Measurements from ENCODE around the gene PIAS4. TPM values are rescaled to one million over a fixed set of nuclear protein-coding genes. Genes with fewer than 3 reads are reported as not detected.
A peak's percentile ranks its signal among the peaks of the same experiment; 100 is the strongest.

PIAS4 gene
- total and polyA plus RNA-seq, 9 of the 15 experiments (the other 6 are each of a cell fraction or from before 2014, with no cell fraction given), result 0.27 to 34.9 (median 14.4) TPM

- TF ChIP-seq PHF20 (IDR thresholded peaks at IDR 0.05; ENCODE audit: partially characterized antibody) (peak; percentile 47), ARID1B (IDR thresholded peaks at IDR 0.05) (0 out of 2 replicates have a peak, but pooled peaks have one; percentile 16), PKNOX1 (IDR thresholded peaks at IDR 0.05) (peak; percentile 88), CEBPG (CRISPR knock-in tag; IDR thresholded peaks at IDR 0.05) (no peak), CEBPG (tag; conservative IDR thresholded peaks at IDR 0.05 in 1 of 2, IDR thresholded peaks at IDR 0.05 in 1 of 2) (no peak), ARNT (IDR thresholded peaks at IDR 0.05) (0 out of 4 replicates have a peak, but pooled peaks of 1 of the 2 experiments have one; percentile 46), VEZF1 (CRISPR knock-in tag; IDR thresholded peaks at IDR 0.05) (peak; percentile 51; the same call in 1 of the 2 replicates), ZNF239 (CRISPR knock-in tag; IDR thresholded peaks at IDR 0.05) (no peak), GATAD2A (IDR thresholded peaks at IDR 0.05) (peak; percentile 96), DPF2 (IDR thresholded peaks at IDR 0.05) (peak; percentile 73), EGR1 (conservative IDR thresholded peaks at IDR 0.05) (peak; percentile 35), OTX1 (CRISPR knock-in tag; IDR thresholded peaks at IDR 0.05) (peak; percentile 63; the same call in 1 of the 2 replicates), ATF6 (CRISPR knock-in tag; IDR thresholded peaks at IDR 0.05) (no peak), ZBTB34 (CRISPR knock-in tag; IDR thresholded peaks at IDR 0.05) (no peak), TAL1 (IDR thresholded peaks at IDR 0.05) (0 out of 2 replicates have a peak, but pooled peaks have one; percentile 9), LARP7 (IDR thresholded peaks at IDR 0.05) (0 out of 2 replicates have a peak, but pooled peaks have one; percentile 85), ZNF41 (CRISPR knock-in tag; conservative IDR thresholded peaks at IDR 0.05) (no peak), MCM2 (IDR thresholded peaks at IDR 0.05; ENCODE audit: low read depth) (peak; percentile 97), MLLT1 (IDR thresholded peaks at IDR 0.05) (peak; percentile 66 to 86), MTA1 (IDR thresholded peaks at IDR 0.05; ENCODE audit: borderline replicate concordance) (peak; percentile 95), CREB3 (tag; conservative IDR thresholded peaks at IDR 0.05; ENCODE audit: low read depth) (no peak), MTA2 (IDR thresholded peaks at IDR 0.05; ENCODE audit: low read depth) (peak; percentile 58)
Measured at GRCh38 chr19:4081441-4082129, 74.0 kb downstream of the PIAS4 start (continued).
